K562 (cell line): ENCODE results near the gene FANK1. TPM values are rescaled to one million over a fixed set of nuclear protein-coding genes. Genes with fewer than 3 reads are reported as not detected.

Experiments
- ATAC-seq: fragments of 200-7000 bp; cut with Tn5 transposase; 3 replicates; pipeline ENCODE4 v1.9.1; 2020; ENCODE audit warnings: moderate library complexity
- BruUV-seq: library from RNA; stranded (reverse); fragments of 400-500 nt; replicated peaks from 2 replicates; lab custom pipeline; 2021; lab: Mats Ljungman, UMichigan
- CTCF ChIA-PET: fragments of 300-600 bp; formaldehyde crosslinking; extraction: SDS; loops from one replicate; lab custom pipeline; 2021; ENCODE audit warnings: low intra/inter-chr PET ratio; lab: Yijun Ruan, JAX
- POLR2A ChIA-PET: fragments of 300-600, 350-650 bp; sonication (Branson Sonifier 250); formaldehyde crosslinking; extraction: SDS; loops from one replicate; lab custom pipeline; 2021; ENCODE audit warnings: antibody characterized with exemption, inconsistent platforms; lab: Yijun Ruan, JAX
- DNase-seq, 4 experiments: peaks; one replicate each; pipeline versions ENCODE4 v3.0.0 to v3.0.0-alpha.2; 2011 to 2018; ENCODE audit warnings: low spot score in 3 of 4, mixed read lengths in 3 of 4; ENCODE audit errors: extremely low read depth in 1 of 4
- FAIRE-seq: peaks from 2 replicates; lab custom pipeline; 2011; peaks lifted over from hg19 to GRCh38; lab: Jason Lieb, UNC
- H2AFZ ChIP-seq: 2 replicates; pipeline ENCODE4 v1.6.0; 2011; ENCODE audit warnings: low read depth, low read length, control low read depth, inconsistent platforms
- H3K27ac ChIP-seq: fragments of 200-600 bp; 3 replicates; pipeline ENCODE4 v1.8.0; 2011; ENCODE audit warnings: low read depth, mild to moderate bottlenecking, control low read depth, inconsistent platforms, low read length, moderate library complexity, mixed read lengths; ENCODE audit errors: extremely low read depth
- H3K27me3 ChIP-seq, 2 experiments: fragments of 300-600 bp in 1 of 2; 2 replicates in 1 of 2; 3 replicates in 1 of 2; pipeline versions ENCODE4 v1.6.0 to v1.8.0; 2011; ENCODE audit warnings: inconsistent platforms in 2 of 2, low read length in 2 of 2, mild to moderate bottlenecking in 1 of 2, mixed read lengths in 1 of 2, moderate library complexity in 1 of 2; ENCODE audit not compliant: control insufficient read depth in 2 of 2, insufficient read depth in 2 of 2
- H3K36me3 ChIP-seq: fragments of 300-600 bp; 3 replicates; pipeline ENCODE4 v1.8.0; 2011; ENCODE audit warnings: mild to moderate bottlenecking, low read length, inconsistent platforms; ENCODE audit not compliant: control insufficient read depth, insufficient read depth
- H3K4me1 ChIP-seq, 2 experiments: fragments of 200-600 bp in 1 of 2; replicated peaks in 1 of 2; 2 replicates in 1 of 2; 3 replicates in 1 of 2; pipeline versions ENCODE4 v1.5.1 to v1.8.0; 2011; ENCODE audit warnings: inconsistent platforms in 2 of 2, low read length in 2 of 2, mild to moderate bottlenecking in 1 of 2, mixed read lengths in 1 of 2, moderate library complexity in 1 of 2; ENCODE audit not compliant: control insufficient read depth in 2 of 2, insufficient read depth in 2 of 2
- H3K4me2 ChIP-seq: 2 replicates; pipeline ENCODE4 v1.6.1; 2011; ENCODE audit warnings: low read length, control low read depth, inconsistent platforms, mixed read lengths; ENCODE audit not compliant: insufficient read depth
- H3K4me3 ChIP-seq: fragments of 200-600 bp; sonication (generic), shearing (Covaris generic); 2 replicates; pipeline ENCODE4 v1.5.1; 2016; ENCODE audit warnings: control low read depth, inconsistent platforms
- H3K79me2 ChIP-seq: fragments of 200-600 bp; 3 replicates; pipeline ENCODE4 v1.8.0; 2011; ENCODE audit warnings: low read length, inconsistent platforms; ENCODE audit not compliant: control insufficient read depth, insufficient read depth
- H3K9ac ChIP-seq, 2 experiments: 2 replicates each; pipeline versions ENCODE4 v1.6.0 to v1.6.1; 2011; ENCODE audit warnings: low read depth in 2 of 2, low read length in 2 of 2, control low read depth in 1 of 2, inconsistent platforms in 1 of 2, mild to moderate bottlenecking in 1 of 2, mixed read lengths in 1 of 2; ENCODE audit not compliant: insufficient read depth in 1 of 2
- H3K9me1 ChIP-seq: one replicate; pipeline ENCODE4 v1.6.0; 2011; ENCODE audit warnings: inconsistent platforms, mild to moderate bottlenecking, low read length, moderate library complexity; ENCODE audit not compliant: control insufficient read depth, insufficient read depth
- H3K9me3 ChIP-seq: replicated peaks from 2 replicates; pipeline ENCODE4 v1.5.1; 2011; ENCODE audit warnings: low read depth, low read length, inconsistent platforms; ENCODE audit not compliant: control insufficient read depth, insufficient read depth
- H4K20me1 ChIP-seq: replicated peaks from 2 replicates; pipeline ENCODE4 v1.6.1; 2011; ENCODE audit warnings: low read length, inconsistent platforms, mixed read lengths; ENCODE audit not compliant: control insufficient read depth, insufficient read depth
- BCOR ChIP-seq: fragments of 450-650 bp; IDR thresholded peaks from 2 replicates; pipeline ENCODE4 v1.6.1; 2016
- MEIS2 ChIP-seq: fragments of 450-650 bp; IDR thresholded peaks from 2 replicates; pipeline ENCODE4 v1.6.1; 2014; ENCODE audit warnings: mild to moderate bottlenecking; ENCODE audit not compliant: partially characterized antibody
- NCOA1 ChIP-seq: fragments of 450-650 bp; IDR thresholded peaks from 2 replicates; pipeline ENCODE4 v1.6.1; 2016; ENCODE audit warnings: low read depth
- RBM25 ChIP-seq: fragments of 200-400 bp; formaldehyde crosslinking; IDR thresholded peaks from 2 replicates; pipeline ENCODE4 v1.6.1; 2018; ENCODE audit warnings: low read length, low read depth, moderate library complexity; ENCODE audit not compliant: severe bottlenecking
- TSC22D4 ChIP-seq: fragments of 450-650 bp; IDR thresholded peaks from 2 replicates; pipeline ENCODE4 v1.6.1; 2016; ENCODE audit warnings: missing genetic modification characterization, missing biosample characterization, control low read depth
- YY1 ChIP-seq, 3 experiments: IDR thresholded peaks; 2 replicates each; pipeline ENCODE4 v1.6.1; 2011; ENCODE audit warnings: low read length in 2 of 3, mild to moderate bottlenecking in 2 of 3, moderate library complexity in 2 of 3, borderline replicate concordance in 1 of 3, control low read depth in 1 of 3, low read depth in 1 of 3; ENCODE audit not compliant: insufficient read depth in 3 of 3, insufficient replicate concordance in 2 of 3, control insufficient read depth in 1 of 3, insufficient read length in 1 of 3; ENCODE audit errors: extremely low read depth in 1 of 3
- ZNF41 ChIP-seq: fragments of 250-450 bp; sonication (Bioruptor Pico); conservative IDR thresholded peaks from 2 replicates; pipeline ENCODE4 v1.4.0; 2020; ENCODE audit warnings: mild to moderate bottlenecking
- ZNF436 ChIP-seq: fragments of 250-450, 450-650 bp; sonication (Bioruptor Pico); formaldehyde crosslinking; IDR thresholded peaks from 2 replicates; pipeline ENCODE4 v1.7.0; 2020; ENCODE audit warnings: mild to moderate bottlenecking
- ZNF696 ChIP-seq: fragments of 250-450 bp; sonication (Bioruptor Pico); conservative IDR thresholded peaks from 2 replicates; pipeline ENCODE4 v1.4.0; 2020; ENCODE audit warnings: mild to moderate bottlenecking, moderate library complexity
- WGBS: fragments of 100-300 bp; shearing (Covaris generic); methylation state at CpG from one replicate; pipeline ENCODE4 v1.1.6; 2016; ENCODE audit warnings: low coverage, mixed read lengths; ENCODE audit not compliant: insufficient coverage; ENCODE audit errors: missing lambda C conversion rate; 5-methylcytosine and 5-hydroxymethylcytosine counted together
- in situ Hi-C: fragments of 300-500 bp; cut with MboI; formaldehyde crosslinking; loops from 4 replicates; pipeline ENCODE4 v1.15.0; 2018; ENCODE audit warnings: inconsistent platforms, mixed read lengths
- intact Hi-C: fragments of 100-400 bp; cut with micrococcal nuclease; formaldehyde crosslinking; loops from 2 replicates; pipeline ENCODE4 v1.14.2; 2022
- polyA plus RNA-seq, 8 experiments: library from polyadenylated mRNA; depleted of rRNA in 4 of 8; stranded (reverse) in 5 of 8; unstranded in 3 of 8; fragments of >200 nt; fragmentation: Nextera tagmentation in 2 of 8; fragmentation: Illumina TruSeq in 1 of 8; extraction: Ambion mirVana in 2 of 8; extraction: Trizol in 1 of 8; gene quantifications; 2 replicates each; pipeline versions ENCODE4 v1.2.1 to v1.2.3, GENCODE V29; 2011 to 2014; ENCODE audit warnings: inconsistent platforms in 1 of 8, missing spikeins in 1 of 8
- total RNA-seq, 7 experiments: library from RNA; depleted of rRNA in 6 of 7; stranded (reverse); fragments of >200 nt in 6 of 7; fragmentation: Illumina TruSeq in 2 of 7; extraction: Trizol in 2 of 7; gene quantifications; 2 replicates each; pipeline versions ENCODE4 v1.2.1 to v1.2.3, GENCODE V29; 2011 to 2021; ENCODE audit warnings: low replicate concordance in 1 of 7
- TF ChIP-seq, protein P1 (sequence below): sonication (generic); formaldehyde crosslinking; IDR thresholded peaks from 2 replicates; pipeline ENCODE4 v1.8.1; 2023; ENCODE audit warnings: mild to moderate bottlenecking, missing genetic modification reagents
- TF ChIP-seq, protein P2 (sequence below): fragments of 200-400 bp; formaldehyde crosslinking; IDR thresholded peaks from 2 replicates; pipeline ENCODE4 v1.6.1; 2017; ENCODE audit warnings: mild to moderate bottlenecking, low read depth, low read length, moderate library complexity
- TF ChIP-seq, protein P3 (sequence below): fragments of 450-650 bp; formaldehyde crosslinking; IDR thresholded peaks from 2 replicates; pipeline ENCODE4 v1.4.0; 2020; ENCODE audit warnings: mild to moderate bottlenecking
- TF ChIP-seq, protein P4 (sequence below): sonication (generic); formaldehyde crosslinking; IDR thresholded peaks from 2 replicates; pipeline ENCODE4 v1.8.1; 2023; ENCODE audit warnings: mild to moderate bottlenecking, missing genetic modification reagents

Gene FANK1
- total and polyA plus RNA-seq, 9 of the 15 experiments (the other 6 are each of a cell fraction or from before 2014, with no cell fraction given): 0.11 to 2.3 (median 0.51) TPM; not detected in 1

DNA sequence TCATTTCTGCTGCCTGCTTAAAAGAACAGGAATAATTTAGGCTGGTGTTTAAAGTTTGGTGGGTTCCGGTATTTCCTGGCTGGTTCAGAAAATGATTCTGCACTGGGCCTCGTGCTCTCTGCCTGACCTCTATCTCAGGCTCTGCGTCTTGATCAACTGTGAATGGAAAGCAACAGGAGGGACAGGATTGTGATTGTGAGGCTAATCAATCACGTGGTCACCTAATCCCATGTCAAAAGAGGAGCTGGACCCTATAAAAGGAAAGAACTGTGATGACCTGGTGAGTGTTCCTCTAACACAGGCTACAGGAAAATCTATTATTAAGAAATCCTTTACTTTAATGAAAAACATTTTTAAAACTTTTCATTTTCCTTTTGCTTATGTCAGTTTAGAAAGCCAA is 15.2 kb upstream of the FANK1 start, which contains the start of gene DHX32 (continued):
- TF ChIP-seq YY1 (IDR thresholded peaks at IDR 0.05; ENCODE audit: borderline replicate concordance in 1 of 3, control insufficient read depth in 1 of 3, extremely low read depth in 1 of 3, insufficient read depth in 3 of 3, insufficient read length in 1 of 3, insufficient replicate concordance in 2 of 3, low read depth in 1 of 3, low read length in 2 of 3): no peak
- TF ChIP-seq, protein P1, sequence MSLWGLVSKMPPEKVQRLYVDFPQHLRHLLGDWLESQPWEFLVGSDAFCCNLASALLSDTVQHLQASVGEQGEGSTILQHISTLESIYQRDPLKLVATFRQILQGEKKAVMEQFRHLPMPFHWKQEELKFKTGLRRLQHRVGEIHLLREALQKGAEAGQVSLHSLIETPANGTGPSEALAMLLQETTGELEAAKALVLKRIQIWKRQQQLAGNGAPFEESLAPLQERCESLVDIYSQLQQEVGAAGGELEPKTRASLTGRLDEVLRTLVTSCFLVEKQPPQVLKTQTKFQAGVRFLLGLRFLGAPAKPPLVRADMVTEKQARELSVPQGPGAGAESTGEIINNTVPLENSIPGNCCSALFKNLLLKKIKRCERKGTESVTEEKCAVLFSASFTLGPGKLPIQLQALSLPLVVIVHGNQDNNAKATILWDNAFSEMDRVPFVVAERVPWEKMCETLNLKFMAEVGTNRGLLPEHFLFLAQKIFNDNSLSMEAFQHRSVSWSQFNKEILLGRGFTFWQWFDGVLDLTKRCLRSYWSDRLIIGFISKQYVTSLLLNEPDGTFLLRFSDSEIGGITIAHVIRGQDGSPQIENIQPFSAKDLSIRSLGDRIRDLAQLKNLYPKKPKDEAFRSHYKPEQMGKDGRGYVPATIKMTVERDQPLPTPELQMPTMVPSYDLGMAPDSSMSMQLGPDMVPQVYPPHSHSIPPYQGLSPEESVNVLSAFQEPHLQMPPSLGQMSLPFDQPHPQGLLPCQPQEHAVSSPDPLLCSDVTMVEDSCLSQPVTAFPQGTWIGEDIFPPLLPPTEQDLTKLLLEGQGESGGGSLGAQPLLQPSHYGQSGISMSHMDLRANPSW: no peak
- TF ChIP-seq, all 486 proteins: peak for 0

DNA sequence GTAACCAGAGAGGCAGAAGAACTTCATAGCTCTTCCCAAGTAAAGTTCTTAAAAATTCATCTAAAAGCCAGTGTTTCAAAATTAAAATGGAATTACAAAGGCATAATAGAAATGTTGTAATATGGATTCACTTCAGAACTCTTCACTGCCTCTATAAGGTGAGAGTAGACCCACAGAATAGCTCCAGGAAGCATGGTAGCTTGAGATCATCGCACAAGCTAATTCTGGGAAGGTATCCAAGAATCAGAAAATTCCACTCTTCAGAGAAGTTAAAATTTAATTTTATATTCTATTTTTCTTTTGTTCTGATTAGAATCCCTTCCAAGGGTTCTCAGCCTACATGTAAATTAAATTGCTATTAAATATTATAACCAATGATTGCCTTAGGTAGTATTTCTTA is 13.8 kb upstream of the FANK1 start:
- no peak overlapping the region for H3K4me2 ChIP-seq
- H3K4me1 ChIP-seq: no peaks in the 10 kb centered on the region
- H3K27me3 ChIP-seq: no peaks in the 10 kb centered on the region
- CTCF ChIA-PET: no interaction called here
- H3K9me3 ChIP-seq: no peaks in the 10 kb centered on the region
- no peak overlapping the region for H3K9ac ChIP-seq
- H2AFZ ChIP-seq: no peak overlapping the region
- H3K27ac ChIP-seq: no peak overlapping the region
- TF ChIP-seq, protein P2, sequence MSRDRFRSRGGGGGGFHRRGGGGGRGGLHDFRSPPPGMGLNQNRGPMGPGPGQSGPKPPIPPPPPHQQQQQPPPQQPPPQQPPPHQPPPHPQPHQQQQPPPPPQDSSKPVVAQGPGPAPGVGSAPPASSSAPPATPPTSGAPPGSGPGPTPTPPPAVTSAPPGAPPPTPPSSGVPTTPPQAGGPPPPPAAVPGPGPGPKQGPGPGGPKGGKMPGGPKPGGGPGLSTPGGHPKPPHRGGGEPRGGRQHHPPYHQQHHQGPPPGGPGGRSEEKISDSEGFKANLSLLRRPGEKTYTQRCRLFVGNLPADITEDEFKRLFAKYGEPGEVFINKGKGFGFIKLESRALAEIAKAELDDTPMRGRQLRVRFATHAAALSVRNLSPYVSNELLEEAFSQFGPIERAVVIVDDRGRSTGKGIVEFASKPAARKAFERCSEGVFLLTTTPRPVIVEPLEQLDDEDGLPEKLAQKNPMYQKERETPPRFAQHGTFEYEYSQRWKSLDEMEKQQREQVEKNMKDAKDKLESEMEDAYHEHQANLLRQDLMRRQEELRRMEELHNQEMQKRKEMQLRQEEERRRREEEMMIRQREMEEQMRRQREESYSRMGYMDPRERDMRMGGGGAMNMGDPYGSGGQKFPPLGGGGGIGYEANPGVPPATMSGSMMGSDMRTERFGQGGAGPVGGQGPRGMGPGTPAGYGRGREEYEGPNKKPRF: no peak
- no peak for TF ChIP-seq MEIS2
- TF ChIP-seq ZNF41 (CRISPR knock-in tag): no peak
- no peak for TF ChIP-seq BCOR
- TF ChIP-seq ZNF696 (CRISPR knock-in tag): no peak
- no peak for TF ChIP-seq ZNF436
- TF ChIP-seq, protein P3, sequence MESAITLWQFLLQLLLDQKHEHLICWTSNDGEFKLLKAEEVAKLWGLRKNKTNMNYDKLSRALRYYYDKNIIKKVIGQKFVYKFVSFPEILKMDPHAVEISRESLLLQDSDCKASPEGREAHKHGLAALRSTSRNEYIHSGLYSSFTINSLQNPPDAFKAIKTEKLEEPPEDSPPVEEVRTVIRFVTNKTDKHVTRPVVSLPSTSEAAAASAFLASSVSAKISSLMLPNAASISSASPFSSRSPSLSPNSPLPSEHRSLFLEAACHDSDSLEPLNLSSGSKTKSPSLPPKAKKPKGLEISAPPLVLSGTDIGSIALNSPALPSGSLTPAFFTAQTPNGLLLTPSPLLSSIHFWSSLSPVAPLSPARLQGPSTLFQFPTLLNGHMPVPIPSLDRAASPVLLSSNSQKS (CRISPR knock-in tag): no peak
- TF ChIP-seq TSC22D4 (tag): no peak
- TF ChIP-seq, protein P4, sequence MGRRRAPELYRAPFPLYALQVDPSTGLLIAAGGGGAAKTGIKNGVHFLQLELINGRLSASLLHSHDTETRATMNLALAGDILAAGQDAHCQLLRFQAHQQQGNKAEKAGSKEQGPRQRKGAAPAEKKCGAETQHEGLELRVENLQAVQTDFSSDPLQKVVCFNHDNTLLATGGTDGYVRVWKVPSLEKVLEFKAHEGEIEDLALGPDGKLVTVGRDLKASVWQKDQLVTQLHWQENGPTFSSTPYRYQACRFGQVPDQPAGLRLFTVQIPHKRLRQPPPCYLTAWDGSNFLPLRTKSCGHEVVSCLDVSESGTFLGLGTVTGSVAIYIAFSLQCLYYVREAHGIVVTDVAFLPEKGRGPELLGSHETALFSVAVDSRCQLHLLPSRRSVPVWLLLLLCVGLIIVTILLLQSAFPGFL: no peak
- TF ChIP-seq NCOA1: no peak
- no peak for TF ChIP-seq RBM25
- TF ChIP-seq, all 486 proteins: peak for 0
- Histone ChIP-seq H3K79me2 (no peaks in the 10 kb centered on the region), H3K36me3 (no peaks in the 10 kb centered on the region), H4K20me1 (no peaks in the 10 kb centered on the region), H3K4me3 (no peak overlapping the region), H3K9me1 (no peaks in the 10 kb centered on the region)
- in situ Hi-C loops: no loop called here
- intact Hi-C loops: no loop called here
- DNase-seq (no peak), ATAC-seq (no peak), FAIRE-seq (no peak)
- BruUV-seq: no TSS peak
- POLR2A ChIA-PET: interaction anchor here (0.6 to 1.4 kb wide), 4 partner anchors 19 to 327 kb away, joined by 3 read pairs; no protein-coding TSS in a partner anchor
- WGBS: 64% methylated on average over 1 of the region's 1 CpG
